22Rv1 (cell line): ENCODE measurements around the gene DUOX1.

Source experiments
- H3K27ac ChIP-seq: fragments of 450-650 bp; 2 replicates; pipeline ENCODE4 v1.5.1; 2017
- CTCF ChIP-seq: fragments of 450-650 bp; IDR thresholded peaks from 2 replicates; pipeline ENCODE4 v1.5.1; 2017; ENCODE audit warnings: mild to moderate bottlenecking
- ZFX ChIP-seq: fragments of 450-650 bp; IDR thresholded peaks from 2 replicates; pipeline ENCODE4 v1.6.1; 2017; ENCODE audit warnings: antibody characterized with exemption, borderline replicate concordance

Gene DUOX1

GRCh38 chr15:45126535-45127158, 3.1 kb upstream of the DUOX1 start:
- H3K27ac ChIP-seq: no peak overlapping the region
- TF ChIP-seq ZFX: no peak
- peak; percentile 85 for TF ChIP-seq CTCF

GRCh38 chr15:45128971-45129639, 689 bp upstream of the DUOX1 start:
- no peak for TF ChIP-seq CTCF
- TF ChIP-seq ZFX: no peak
- H3K27ac ChIP-seq: no peak overlapping the region

GRCh38 chr15:45130291-45131000, 652 bp downstream of the DUOX1 start:
- no peak overlapping the region for H3K27ac ChIP-seq
- TF ChIP-seq CTCF: no peak
- no peak for TF ChIP-seq ZFX

GRCh38 chr15:45131510-45131909, 1.7 kb downstream of the DUOX1 start:
- no peak overlapping the region for H3K27ac ChIP-seq
- TF ChIP-seq CTCF (no peak), ZFX (no peak)

GRCh38 chr15:45132844-45133560, 3.2 kb downstream of the DUOX1 start:
- H3K27ac ChIP-seq: no peak overlapping the region
- TF ChIP-seq ZFX (no peak), CTCF (no peak)

GRCh38 chr15:45133561-45133920, 3.7 kb downstream of the DUOX1 start:
- H3K27ac ChIP-seq: no peak overlapping the region
- TF ChIP-seq CTCF: no peak
- TF ChIP-seq ZFX: no peak
